ENCODE data around the gene CACNA2D3. TPM values are rescaled to one million over a fixed set of nuclear protein-coding genes. Genes with fewer than 3 reads are reported as not detected.

The CACNA2D3 gene
- total and polyA plus RNA-seq, 12 donors: 0.51 to 43.5 (median 19.3) TPM

- WGBS, 2 donors: 60 to 63% methylated on average over 9 of the region's 9 CpGs
- Histone ChIP-seq H3K27ac (no peak overlapping the region), H3K4me3 (no peak overlapping the region)
Measured at GRCh38 chr3:55066551-55067047, 944.2 kb downstream of the CACNA2D3 start.

GRCh38 chr3:55069950-55070349, 947.6 kb downstream of the CACNA2D3 start:
- Histone ChIP-seq H3K4me3 (no peak overlapping the region), H3K27me3 (no peaks in the 10 kb centered on the region), H3K27ac (no peak overlapping the region), H3K4me1 (no peaks in the 10 kb centered on the region), H3K36me3 (no peaks in the 10 kb centered on the region), H3K9me3 (no peaks in the 10 kb centered on the region)
- intact Hi-C loops (cut with DNase I): no loop called here
- ATAC-seq (no peak), DNase-seq (no peak)
- no peak for TF ChIP-seq CTCF (IDR thresholded peaks at IDR 0.05)

More at GRCh38 chr3:55066551-55067047, 944.2 kb downstream of the CACNA2D3 start:
- Histone ChIP-seq H3K9me3 (no peaks in the 10 kb centered on the region), H3K36me3 (no peaks in the 10 kb centered on the region), H3K4me1 (no peaks in the 10 kb centered on the region), H3K27me3 (no peaks in the 10 kb centered on the region)
- intact Hi-C loops (cut with DNase I): no loop called here
- ATAC-seq (no peak), DNase-seq (no peak)
- no peak for TF ChIP-seq CTCF (IDR thresholded peaks at IDR 0.05)

GRCh38 chr3:55074796-55075195, 952.4 kb downstream of the CACNA2D3 start:
- WGBS, 2 donors: 63 to 70% methylated on average over 4 of the region's 4 CpGs
- intact Hi-C loops (cut with DNase I): no loop called here
- no peak for TF ChIP-seq CTCF (IDR thresholded peaks at IDR 0.05)
- Histone ChIP-seq H3K4me3 (no peak overlapping the region), H3K36me3 (no peaks in the 10 kb centered on the region), H3K9me3 (no peaks in the 10 kb centered on the region), H3K27ac (no peak overlapping the region), H3K27me3 (no peaks in the 10 kb centered on the region), H3K4me1 (no peaks in the 10 kb centered on the region)
- ATAC-seq: no peak
- DNase-seq: no peak

GRCh38 chr3:55075846-55076245, 953.5 kb downstream of the CACNA2D3 start:
- 81 to 85% methylated on average over 6 of the region's 6 CpGs for WGBS, 2 donors
- ATAC-seq: no peak
- intact Hi-C loops (cut with DNase I): no loop called here

More at GRCh38 chr3:55075846-55076245, 953.5 kb downstream of the CACNA2D3 start:
- Histone ChIP-seq H3K27ac (no peak overlapping the region), H3K27me3 (no peaks in the 10 kb centered on the region), H3K9me3 (no peaks in the 10 kb centered on the region), H3K4me3 (no peak overlapping the region), H3K4me1 (no peaks in the 10 kb centered on the region), H3K36me3 (no peaks in the 10 kb centered on the region)
- no peak for DNase-seq
- TF ChIP-seq CTCF (IDR thresholded peaks at IDR 0.05): no peak
